ENCODE data around the gene SPNS3. TPM values are rescaled to one million over a fixed set of nuclear protein-coding genes. Genes with fewer than 3 reads are reported as not detected.

Gene SPNS3
- total RNA-seq, 1 experiment from 2014 or later = 15.9 TPM

GRCh38 chr17:4427505-4427904 lies 6.2 kb upstream of the SPNS3 start:
- H3K4me3 ChIP-seq = no peak overlapping the region
- H4K20me1 ChIP-seq (ENCODE audit: insufficient read depth) = no peaks in the 10 kb centered on the region
- H3K9me3 ChIP-seq (ENCODE audit: insufficient read depth, low read depth) = no peaks in the 10 kb centered on the region
- BruUV-seq (replicated peaks) = no TSS peak
- H3K4me1 ChIP-seq (replicated peaks; ENCODE audit: insufficient read depth) = 0 out of 2 replicates have a peak, but pooled peaks cover 8% of the 10 kb centered on the region
- H3K36me3 ChIP-seq (ENCODE audit: low read depth) = no peaks in the 10 kb centered on the region
- intact Hi-C loops (cut with micrococcal nuclease; ENCODE audit: unreplicated experiment) = loop anchor here (10.0 kb wide), 1 partner anchor 477 kb away; the partner anchor contains the start of gene CHRNE
- peaks cover 11% of the 10 kb centered on the region; the same call in 1 of the 2 replicates for H3F3A ChIP-seq (ENCODE audit: insufficient read depth, low read depth)
- H2AFZ ChIP-seq = no peak overlapping the region
- H3K9me2 ChIP-seq (ENCODE audit: insufficient read depth) = no peaks in the 10 kb centered on the region
- no peak overlapping the region for H3K27ac ChIP-seq
- H3K4me2 ChIP-seq = no peak overlapping the region
- CTCF ChIA-PET = no interaction called here
- no peaks in the 10 kb centered on the region for H3K27me3 ChIP-seq (ENCODE audit: insufficient read depth, low read depth)
- POLR2A ChIA-PET (ENCODE audit: unreplicated experiment) = no interaction called here
- no peak for TF ChIP-seq CTCF (conservative IDR thresholded peaks at IDR 0.05)
- no peak for TF ChIP-seq EZH2 (IDR thresholded peaks at IDR 0.05; ENCODE audit: low read depth)
- DNase-seq = no peak
- no peaks in the 10 kb centered on the region for H3K79me2 ChIP-seq (ENCODE audit: low read depth)

- CTCF ChIA-PET = interaction anchor here (0.9 kb wide), 1 partner anchor 54 kb away, joined by 8 read pairs; no protein-coding TSS in a partner anchor
- TF ChIP-seq EZH2 (IDR thresholded peaks at IDR 0.05; ENCODE audit: low read depth) = no peak
- no peak for TF ChIP-seq CTCF (conservative IDR thresholded peaks at IDR 0.05)
- H3K27ac ChIP-seq = no peak overlapping the region
These were observed 2.6 kb downstream of the SPNS3 start for GRCh38 chr17:4436381-4436780.

GRCh38 chr17:4436846-4437245 lies 3.1 kb downstream of the SPNS3 start:
- Histone ChIP-seq H3F3A (ENCODE audit: insufficient read depth, low read depth) (peaks cover 10% of the 10 kb centered on the region; the same call in 1 of the 2 replicates), H3K36me3 (ENCODE audit: low read depth) (no peaks in the 10 kb centered on the region), H3K9me2 (ENCODE audit: insufficient read depth) (no peaks in the 10 kb centered on the region), H3K27me3 (ENCODE audit: insufficient read depth, low read depth) (no peaks in the 10 kb centered on the region), H3K79me2 (ENCODE audit: low read depth) (no peaks in the 10 kb centered on the region), H3K4me2 (no peak overlapping the region), H3K27ac (no peak overlapping the region), H4K20me1 (ENCODE audit: insufficient read depth) (no peaks in the 10 kb centered on the region), H3K4me3 (no peak overlapping the region), H2AFZ (no peak overlapping the region), H3K4me1 (replicated peaks; ENCODE audit: insufficient read depth) (no peaks in the 10 kb centered on the region), H3K9me3 (ENCODE audit: insufficient read depth, low read depth) (no peaks in the 10 kb centered on the region)
- no peak for DNase-seq
- intact Hi-C loops (cut with micrococcal nuclease; ENCODE audit: unreplicated experiment) = no loop called here
- ChIA-PET POLR2A (ENCODE audit: unreplicated experiment) (interaction anchor here (0.7 kb wide), 1 partner anchor 1528 kb away, joined by 3 read pairs; no protein-coding TSS in a partner anchor), CTCF (no interaction called here)
- no peak for TF ChIP-seq EZH2 (IDR thresholded peaks at IDR 0.05; ENCODE audit: low read depth)
- no peak for TF ChIP-seq CTCF (conservative IDR thresholded peaks at IDR 0.05)
- no TSS peak for BruUV-seq (replicated peaks)

More at GRCh38 chr17:4436381-4436780, 2.6 kb downstream of the SPNS3 start:
- Histone ChIP-seq H3K9me3 (ENCODE audit: insufficient read depth, low read depth) (no peaks in the 10 kb centered on the region), H3K36me3 (ENCODE audit: low read depth) (no peaks in the 10 kb centered on the region), H3K4me2 (no peak overlapping the region), H3F3A (ENCODE audit: insufficient read depth, low read depth) (peaks cover 10% of the 10 kb centered on the region; the same call in 1 of the 2 replicates), H3K79me2 (ENCODE audit: low read depth) (no peaks in the 10 kb centered on the region), H3K9me2 (ENCODE audit: insufficient read depth) (no peaks in the 10 kb centered on the region), H3K27me3 (ENCODE audit: insufficient read depth, low read depth) (no peaks in the 10 kb centered on the region), H3K4me1 (replicated peaks; ENCODE audit: insufficient read depth) (no peaks in the 10 kb centered on the region), H2AFZ (no peak overlapping the region), H4K20me1 (ENCODE audit: insufficient read depth) (no peaks in the 10 kb centered on the region), H3K4me3 (no peak overlapping the region)
- intact Hi-C loops (cut with micrococcal nuclease; ENCODE audit: unreplicated experiment) = no loop called here
- DNase-seq = no peak
- POLR2A ChIA-PET (ENCODE audit: unreplicated experiment) = interaction anchor here (1.0 kb wide), 1 partner anchor 40 kb away, joined by 5 read pairs; no protein-coding TSS in a partner anchor
- BruUV-seq (replicated peaks) = no TSS peak
